Heart right ventricle (tissue), 16 donors: Measurements from ENCODE around the gene ADAMTS17. TPM values are rescaled to one million over a fixed set of nuclear protein-coding genes. Genes with fewer than 3 reads are reported as not detected.
A peak's percentile ranks its signal among the peaks of the same experiment; 100 is the strongest.

Experiments
- ATAC-seq, 8 donors: fragments of 200-7000 bp; cut with Tn5 transposase; one replicate each; pipeline ENCODE4 v1.9.1; 2020; ENCODE audit warnings: mild to moderate bottlenecking in 8 of 8, moderate library complexity in 8 of 8, moderate number of reproducible peaks in 1 of 8
- DNase-seq, 2 donors: peaks; one replicate each; pipeline ENCODE4 v3.0.0-alpha.2; 2020
- H3K27ac ChIP-seq, 10 donors: fragments of 200-600 bp; sonication (generic) in 2 of 10; one replicate each; pipeline versions ENCODE4 v1.5.0 to v1.8.0; 2020 to 2022; ENCODE audit warnings: mild to moderate bottlenecking in 3 of 10
- H3K27me3 ChIP-seq, 7 donors: fragments of 200-600 bp; one replicate each; pipeline ENCODE4 v1.8.0; 2021 to 2022; ENCODE audit warnings: mild to moderate bottlenecking in 2 of 7
- H3K36me3 ChIP-seq, 9 donors: fragments of 200-600 bp; sonication (generic) in 1 of 9; one replicate each; pipeline versions ENCODE4 v1.5.0 to v1.8.0; 2020 to 2022; ENCODE audit warnings: mild to moderate bottlenecking in 2 of 9
- H3K4me1 ChIP-seq, 9 donors: fragments of 200-600 bp; sonication (generic) in 1 of 9; one replicate each; pipeline versions ENCODE4 v1.5.0 to v1.8.0; 2020 to 2022; ENCODE audit warnings: mild to moderate bottlenecking in 4 of 9
- H3K4me3 ChIP-seq, 10 donors: fragments of 200-600 bp; sonication (generic) in 2 of 10; one replicate each; pipeline versions ENCODE4 v1.5.0 to v1.8.0; 2020 to 2022; ENCODE audit warnings: mild to moderate bottlenecking in 7 of 10, moderate library complexity in 2 of 10
- H3K9me3 ChIP-seq, 11 donors: fragments of 200-600 bp in 10 of 11; sonication (generic) in 2 of 11; one replicate each; pipeline versions ENCODE4 v1.5.0 to v1.8.0; 2013 to 2022; ENCODE audit warnings: mild to moderate bottlenecking in 2 of 11, control low read depth in 1 of 11, moderate library complexity in 1 of 11
- CTCF ChIP-seq, 9 donors: fragments of 200-600 bp; sonication (generic) in 2 of 9; IDR thresholded peaks; one replicate each; pipeline versions ENCODE4 v1.5.0 to v1.8.0; 2021 to 2022; ENCODE audit warnings: antibody characterized with exemption in 9 of 9, mild to moderate bottlenecking in 5 of 9, moderate library complexity in 1 of 9
- WGBS, 2 donors: extraction: QIAGEN DNeasy Blood & Tissue Kit; methylation state at CpG; one replicate each; pipeline ENCODE4 v1.1.7; 2013; ENCODE audit warnings: inconsistent platforms in 1 of 2; 5-methylcytosine and 5-hydroxymethylcytosine counted together
- intact Hi-C, 10 donors: fragments of 100-400 bp; cut with DNase I; formaldehyde crosslinking; loops; one replicate each; pipeline versions ENCODE4 v1.11.1 to v1.14.2; 2022
- polyA plus RNA-seq, 2 donors: library from polyadenylated mRNA; stranded (reverse); fragments of 200-250 nt; gene quantifications; one replicate each; pipeline ENCODE4 v1.2.3, GENCODE V29; 2013
- total RNA-seq, 10 donors: library from RNA; stranded (reverse); fragmentation: NEBNext Ultra II Directional in 3 of 10; extraction: Animal tissue kit (Norgen Biotek cat#: 25700) in 3 of 10; gene quantifications; one replicate each; pipeline versions ENCODE4 v1.2.1 to v1.2.4, GENCODE V29; 2021 to 2023
- donor health status: Arrhythmogenic right ventricular cardiomyopathy.
- donor health status: ischemic (EF 13 %, LVEDD 7.1; RV severe dilation, severe dysfunction).
- donor health status: healthy with polysubstance abuse.
- donor health status: DM: no; HTN: yes; CAD: no.
- donor health status: DM: no; HTN: no; CAD: no.
- donor health status: ischemic (EF 25% LVEDD 6.9; RV normal size, moderate dysfunction).
- donor health status: ischemic (EF 25% LVEDD 5.7; RV mildly dilated, moderate dysfunction).
- donor health status: healthy.
- donor health status: DM: yes; HTN: yes; CAD: no.
- donor health status: Ischemic cardiomyopathy.
- donor health status: ischemic (EF 35%, LVEDD 5.7; RV mildly dilated, moderate dysfunction).
- donor health status: nonischemic (EF 11% LVEDD 7.7; RV severe dilation, severe dysfunction).
- donor health status: DM: yes; HTN: yes; CAD: no.
- donor health status: PGD.
- donor health status: ischemic (EF 29% LVEDD 5.4; RV normal size, mild dysfunction).
- donor health status: nonischemic (EF 23%, LVEDD 6.1; RV moderate dilation, normal function).

The ADAMTS17 gene
- total and polyA plus RNA-seq, 12 donors, result 0.47 to 5.0 (median 1.2) TPM

GRCh38 chr15:100245487-100245820, 96.3 kb downstream of the ADAMTS17 start:
- WGBS, 2 donors, result 71 to 85% methylated on average over 2 of the region's 2 CpGs
- H3K9me3 ChIP-seq, result peaks cover 0 to 4% (median 0%) of the 10 kb centered on the region in 11 donors
- TF ChIP-seq CTCF (IDR thresholded peaks at IDR 0.05), result no peak
- no peak for DNase-seq
- no peak overlapping the region for H3K27ac ChIP-seq
- intact Hi-C loops, result no loop called here
- H3K4me1 ChIP-seq, result peaks cover 0 to 18% (median 0%) of the 10 kb centered on the region in 9 donors
- H3K4me3 ChIP-seq, result no peak overlapping the region
- no peaks in the 10 kb centered on the region for H3K27me3 ChIP-seq
- H3K36me3 ChIP-seq, result no peaks in the 10 kb centered on the region
- ATAC-seq, result no peak

GRCh38 chr15:100244796-100245486, 96.8 kb downstream of the ADAMTS17 start:
- Histone ChIP-seq H3K27ac (no peak overlapping the region), H3K27me3 (no peaks in the 10 kb centered on the region), H3K4me3 (no peak overlapping the region), H3K36me3 (no peaks in the 10 kb centered on the region), H3K4me1 (peaks cover 0 to 18% (median 0%) of the 10 kb centered on the region in 9 donors), H3K9me3 (peaks cover 0 to 4% (median 0%) of the 10 kb centered on the region in 11 donors)
- intact Hi-C loops, result no loop called here
- 88 to 94% methylated on average over 10 of the region's 10 CpGs for WGBS, 2 donors
- ATAC-seq (no peak), DNase-seq (no peak)
- TF ChIP-seq CTCF (IDR thresholded peaks at IDR 0.05), result no peak

- WGBS, 2 donors, result 96 to 97% methylated on average over 2 of the region's 2 CpGs
- no peaks in the 10 kb centered on the region for H3K36me3 ChIP-seq
- DNase-seq (no peak), ATAC-seq (no peak)
- TF ChIP-seq CTCF (IDR thresholded peaks at IDR 0.05), result no peak
- H3K4me1 ChIP-seq, result peaks cover 0 to 16% (median 0%) of the 10 kb centered on the region in 9 donors
- no peak overlapping the region for H3K27ac ChIP-seq
- no peaks in the 10 kb centered on the region for H3K27me3 ChIP-seq
- intact Hi-C loops, result no loop called here
- no peak overlapping the region for H3K4me3 ChIP-seq
- peaks cover 0 to 4% (median 0%) of the 10 kb centered on the region in 11 donors for H3K9me3 ChIP-seq
Observed at GRCh38 chr15:100242989-100243388, 98.8 kb downstream of the ADAMTS17 start.

GRCh38 chr15:100241572-100242482, 99.9 kb downstream of the ADAMTS17 start:
- H3K4me1 ChIP-seq, result peaks cover 0 to 16% (median 0%) of the 10 kb centered on the region in 9 donors
- H3K36me3 ChIP-seq, result no peaks in the 10 kb centered on the region
- no peak overlapping the region for H3K4me3 ChIP-seq
- no peak for TF ChIP-seq CTCF (IDR thresholded peaks at IDR 0.05)
- no peaks in the 10 kb centered on the region for H3K27me3 ChIP-seq
- 74 to 80% methylated on average over 20 of the region's 20 CpGs for WGBS, 2 donors
- intact Hi-C loops, result no loop called here
- DNase-seq (no peak), ATAC-seq (peak in 4 of 8 donors; percentile 27 to 86 (median 52))
- no peak overlapping the region for H3K27ac ChIP-seq
- peaks cover 0 to 4% (median 0%) of the 10 kb centered on the region in 11 donors for H3K9me3 ChIP-seq
